ENCODE results near the gene IL1RAP. TPM values are rescaled to one million over a fixed set of nuclear protein-coding genes. Genes with fewer than 3 reads are reported as not detected.
A peak's percentile ranks its signal among the peaks of the same experiment; 100 is the strongest.

IL1RAP gene
- total RNA-seq, 1 donor from 2014 or later: 13.9 TPM

GRCh38 chr3:190538288-190538687, 24.4 kb downstream of the IL1RAP start:
- FAIRE-seq (no peak), DNase-seq (ENCODE audit: low spot score in 2 of 2) (no peak)

- no peak for DNase-seq (ENCODE audit: low spot score in 2 of 2)
- peak; percentile 90 for FAIRE-seq
These were observed 25.6 kb downstream of the IL1RAP start for GRCh38 chr3:190539526-190539925.

- no peak for DNase-seq (ENCODE audit: low spot score in 2 of 2)
- FAIRE-seq: no peak
These were observed 27.1 kb downstream of the IL1RAP start for GRCh38 chr3:190541008-190541407.

GRCh38 chr3:190541560-190541959, 27.7 kb downstream of the IL1RAP start:
- DNase-seq (ENCODE audit: low spot score in 2 of 2) (no peak), FAIRE-seq (no peak)

- DNase-seq (ENCODE audit: low spot score in 2 of 2): no peak
- FAIRE-seq: no peak
These were observed 29.0 kb downstream of the IL1RAP start for GRCh38 chr3:190542846-190543245.

GRCh38 chr3:190543671-190544070, 29.8 kb downstream of the IL1RAP start:
- FAIRE-seq (no peak), DNase-seq (ENCODE audit: low spot score in 2 of 2) (no peak)

- FAIRE-seq (no peak), DNase-seq (ENCODE audit: low spot score in 2 of 2) (no peak)
These were observed 31.3 kb downstream of the IL1RAP start for GRCh38 chr3:190545191-190545590.

- DNase-seq (ENCODE audit: low spot score in 2 of 2): no peak
- no peak for FAIRE-seq
These were observed 33.1 kb downstream of the IL1RAP start for GRCh38 chr3:190546881-190547510.

GRCh38 chr3:190548031-190548656, 34.3 kb downstream of the IL1RAP start:
- FAIRE-seq: no peak
- DNase-seq (ENCODE audit: low spot score in 2 of 2): no peak

- FAIRE-seq: no peak
- no peak for DNase-seq (ENCODE audit: low spot score in 2 of 2)
These were observed 38.1 kb downstream of the IL1RAP start for GRCh38 chr3:190552021-190552420.

- no peak for DNase-seq (ENCODE audit: low spot score in 2 of 2)
- FAIRE-seq: no peak
These were observed 39.3 kb downstream of the IL1RAP start for GRCh38 chr3:190552969-190553759.

GRCh38 chr3:190554197-190554596, 40.3 kb downstream of the IL1RAP start:
- no peak for DNase-seq (ENCODE audit: low spot score in 2 of 2)
- no peak for FAIRE-seq

GRCh38 chr3:190556351-190556750, 42.5 kb downstream of the IL1RAP start:
- DNase-seq (ENCODE audit: low spot score in 2 of 2) (no peak), FAIRE-seq (no peak)

GRCh38 chr3:190557296-190557695, 43.4 kb downstream of the IL1RAP start:
- DNase-seq (ENCODE audit: low spot score in 2 of 2) (no peak), FAIRE-seq (no peak)

GRCh38 chr3:190558316-190558715, 44.4 kb downstream of the IL1RAP start:
- FAIRE-seq: no peak
- no peak for DNase-seq (ENCODE audit: low spot score in 2 of 2)

- no peak for FAIRE-seq
- DNase-seq (ENCODE audit: low spot score in 2 of 2): no peak
These were observed 44.9 kb downstream of the IL1RAP start for GRCh38 chr3:190558796-190559195.

GRCh38 chr3:190560013-190560895, 46.4 kb downstream of the IL1RAP start:
- DNase-seq (ENCODE audit: low spot score in 2 of 2): no peak
- no peak for FAIRE-seq

- no peak for DNase-seq (ENCODE audit: low spot score in 2 of 2)
- FAIRE-seq: no peak
These were observed 49.1 kb downstream of the IL1RAP start for GRCh38 chr3:190562866-190563510.

- FAIRE-seq: no peak
These were observed 50.3 kb downstream of the IL1RAP start for GRCh38 chr3:190564175-190564574.

More at GRCh38 chr3:190564175-190564574, 50.3 kb downstream of the IL1RAP start:
- DNase-seq (ENCODE audit: low spot score in 2 of 2): no peak

All from frontal cortex (tissue), 4 donors.